GM18526 (cell line): Measurements from ENCODE around the gene PEX14.

Experiments
- POLR2A ChIP-seq: IDR thresholded peaks from 3 replicates; pipeline ENCODE4 v1.6.1; 2011; ENCODE audit not compliant: insufficient read length; ENCODE audit errors: extremely low read depth

PEX14 gene

GRCh38 chr1:10641976-10642375, 167.2 kb downstream of the PEX14 start:
- no peak for TF ChIP-seq POLR2A

DNA sequence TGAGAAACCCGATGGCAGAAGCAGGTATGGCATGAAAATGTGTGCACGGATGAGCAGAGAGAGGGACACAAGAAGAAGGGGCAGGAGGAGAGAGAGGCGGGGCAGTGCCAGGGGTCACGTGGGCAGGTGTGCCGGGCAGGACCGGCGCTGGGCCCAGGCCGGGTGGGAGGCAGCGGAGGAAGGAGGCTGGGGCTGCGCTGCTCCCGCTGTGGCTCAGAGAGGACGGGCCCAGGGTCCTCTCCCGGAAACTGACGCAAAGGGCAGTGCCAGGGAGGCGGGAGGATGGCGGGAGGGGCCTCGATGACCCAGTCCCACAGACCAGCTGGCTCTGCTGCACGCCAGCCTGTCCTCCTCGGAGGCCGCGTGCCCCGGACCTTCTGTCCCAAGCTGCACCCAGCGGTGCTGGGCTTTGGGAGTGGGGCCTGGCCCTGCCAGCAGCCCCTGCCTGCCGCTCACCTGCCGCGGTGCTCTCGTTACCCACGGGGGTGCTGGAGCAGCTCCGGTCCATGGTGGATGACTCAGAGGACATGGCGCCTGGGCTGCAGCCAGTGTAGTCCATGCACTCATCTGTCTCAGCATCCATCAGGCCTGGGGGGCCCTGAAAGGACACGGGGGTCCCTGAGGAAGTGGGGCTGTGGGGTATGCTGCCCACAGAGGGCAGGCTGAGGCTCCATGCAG, 167.8 kb downstream of the PEX14 start:
- TF ChIP-seq POLR2A, result no peak

GRCh38 chr1:10643607-10644306, 169.0 kb downstream of the PEX14 start:
- no peak for TF ChIP-seq POLR2A

DNA sequence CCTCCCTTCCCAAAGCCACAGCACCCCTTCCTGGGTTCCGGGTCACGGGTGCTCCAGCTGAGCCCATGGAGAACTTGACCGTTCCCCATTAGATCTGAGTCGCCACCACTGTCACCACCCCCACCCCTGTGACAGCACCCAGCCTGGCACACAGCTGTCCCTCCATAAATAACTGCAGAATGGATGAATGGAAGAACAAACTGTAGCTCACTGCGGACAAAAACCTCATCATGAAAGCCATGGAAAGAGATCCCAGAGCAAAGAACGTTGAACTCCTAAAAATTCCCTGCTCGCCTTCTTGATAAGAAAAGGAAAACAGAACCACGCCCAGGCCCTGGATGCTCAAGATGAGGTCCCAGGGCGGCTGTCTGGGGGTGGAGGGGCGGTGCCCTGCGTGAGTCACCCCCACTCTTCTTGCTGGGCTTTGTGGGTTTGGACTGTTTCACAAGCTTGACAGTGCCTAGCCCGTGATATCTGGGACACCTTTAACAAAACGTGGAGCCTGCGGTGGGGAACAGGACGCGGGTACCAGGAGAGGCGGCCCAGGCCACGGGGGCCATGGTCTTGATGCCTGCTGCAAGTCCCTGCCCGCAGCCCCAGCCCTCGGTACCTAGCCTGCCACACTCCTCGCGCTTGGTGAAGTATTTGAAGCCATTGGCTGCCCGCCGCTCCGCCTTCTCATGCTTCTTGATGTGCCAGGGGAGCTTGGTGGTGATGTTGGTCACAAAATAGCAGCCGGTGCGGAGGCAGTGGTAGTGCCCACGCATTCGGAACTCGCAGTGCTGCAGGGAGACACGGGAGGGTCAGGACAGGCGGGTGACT, 169.8 kb downstream of the PEX14 start:
- TF ChIP-seq POLR2A, result no peak

- TF ChIP-seq POLR2A, result no peak
Observed at GRCh38 chr1:10646347-10646861, 171.7 kb downstream of the PEX14 start.

- TF ChIP-seq POLR2A, result no peak
Observed at GRCh38 chr1:10647414-10648170, 172.8 kb downstream of the PEX14 start.

- no peak for TF ChIP-seq POLR2A
Observed at GRCh38 chr1:10648689-10649516, 174.2 kb downstream of the PEX14 start.

- no peak for TF ChIP-seq POLR2A
Observed at GRCh38 chr1:10649517-10650201, 174.9 kb downstream of the PEX14 start.

GRCh38 chr1:10650556-10651388, 176.0 kb downstream of the PEX14 start:
- no peak for TF ChIP-seq POLR2A

DNA sequence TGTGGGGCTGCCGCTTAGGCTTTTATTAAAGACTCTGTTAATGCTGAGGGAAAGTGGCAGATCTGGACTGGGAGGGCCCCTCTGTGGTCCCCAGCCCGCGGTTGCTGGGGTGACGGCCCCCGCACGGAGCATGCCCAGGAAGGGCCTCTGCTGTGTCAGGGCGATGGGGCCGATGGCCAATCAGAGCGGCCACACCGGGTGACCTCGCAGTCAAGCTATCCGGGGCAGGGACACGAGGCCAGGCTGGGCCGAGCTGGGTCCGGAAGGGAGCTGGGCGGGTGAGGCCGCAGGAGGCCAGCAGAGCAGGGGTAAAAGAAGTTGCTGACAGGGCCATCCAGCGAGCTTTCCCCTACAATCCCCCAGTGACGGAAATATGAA, 176.6 kb downstream of the PEX14 start:
- no peak for TF ChIP-seq POLR2A

DNA sequence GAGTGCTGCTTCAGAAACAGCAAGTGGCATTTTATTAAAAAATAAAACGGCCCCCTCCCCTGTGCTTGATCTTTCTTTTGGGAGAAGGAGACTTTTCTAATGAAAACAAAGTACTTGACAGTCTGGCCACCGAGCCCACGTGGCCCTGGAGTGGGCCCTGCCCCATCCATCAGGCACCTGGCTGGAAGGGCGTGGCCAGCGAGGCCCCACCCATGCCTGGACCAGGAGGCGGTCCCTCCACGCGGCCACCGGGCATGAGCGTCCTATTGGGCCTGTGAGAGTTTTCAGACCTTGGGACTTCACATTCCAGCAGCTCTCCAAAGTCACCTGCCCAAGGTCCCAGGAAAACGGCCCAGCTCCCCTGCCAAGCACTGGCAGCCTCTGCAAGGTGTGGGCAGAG, 177.0 kb downstream of the PEX14 start:
- TF ChIP-seq POLR2A, result no peak

- TF ChIP-seq POLR2A, result no peak
Observed at GRCh38 chr1:10652626-10653025, 177.9 kb downstream of the PEX14 start.
